ENCODE data around the gene TIMP1.
"Not testable (repeated sequence)": the region's sequence is repeated elsewhere in the genome, so short reads cannot be mapped to it uniquely, and the experiment has no call there.

The TIMP1 gene

DNA sequence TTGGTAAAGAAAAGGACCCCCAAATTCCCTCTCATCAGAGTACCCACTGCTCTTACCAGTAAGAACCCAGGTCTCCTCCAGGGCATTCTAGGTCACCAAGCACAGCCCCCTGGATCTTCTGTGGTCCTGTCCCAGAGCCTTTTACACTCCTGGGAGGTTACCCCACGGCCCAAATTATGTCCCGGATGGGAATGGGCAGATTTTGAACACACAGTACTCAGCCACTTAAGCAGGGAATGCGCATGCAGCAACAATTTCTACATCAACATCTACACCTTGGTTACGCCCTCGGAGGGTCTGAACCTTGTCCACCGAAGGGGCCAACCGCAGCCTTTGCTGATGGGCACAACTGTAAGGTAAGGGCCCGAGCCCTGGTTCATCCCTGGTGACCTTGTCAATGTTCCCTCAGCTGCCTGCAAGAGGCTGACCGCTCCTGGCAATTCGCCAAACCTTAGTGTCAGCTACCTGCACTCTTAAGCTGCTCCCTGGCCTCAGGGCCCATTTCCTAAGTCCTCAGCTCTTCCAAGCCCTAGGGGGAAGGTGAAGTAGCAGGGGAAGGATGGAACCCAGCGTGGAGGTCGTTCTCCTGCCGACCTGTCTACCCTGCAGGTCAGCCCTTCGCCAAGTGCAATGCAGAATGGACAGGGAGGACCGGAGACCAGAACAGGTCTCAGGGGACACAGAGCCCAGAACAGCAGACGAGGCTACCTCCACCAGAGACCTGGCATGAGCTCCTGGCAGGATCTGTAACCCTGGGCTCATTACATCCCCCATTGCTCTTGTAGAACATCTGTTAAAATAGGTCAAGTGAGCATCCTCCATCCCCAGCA lies 5.9 kb downstream of the TIMP1 start:
- H3K4me1 ChIP-seq (ENCODE audit: control insufficient read depth, low read depth, low read length), result no peaks in the 10 kb centered on the region
- H3K36me3 ChIP-seq (ENCODE audit: control insufficient read depth, low read depth, low read length), result no peaks in the 10 kb centered on the region
- no peak overlapping the region for H3K27ac ChIP-seq (ENCODE audit: low read length)
- H3K4me3 ChIP-seq (ENCODE audit: low read length), result no peak overlapping the region
- H3K9ac ChIP-seq (ENCODE audit: low read length), result no peak overlapping the region
- no peaks in the 10 kb centered on the region for H3K27me3 ChIP-seq (ENCODE audit: control insufficient read depth, insufficient read depth, low read length)
- peaks cover 8% of the 10 kb centered on the region for H3K9me3 ChIP-seq (ENCODE audit: control insufficient read depth, low read depth, low read length)

DNA sequence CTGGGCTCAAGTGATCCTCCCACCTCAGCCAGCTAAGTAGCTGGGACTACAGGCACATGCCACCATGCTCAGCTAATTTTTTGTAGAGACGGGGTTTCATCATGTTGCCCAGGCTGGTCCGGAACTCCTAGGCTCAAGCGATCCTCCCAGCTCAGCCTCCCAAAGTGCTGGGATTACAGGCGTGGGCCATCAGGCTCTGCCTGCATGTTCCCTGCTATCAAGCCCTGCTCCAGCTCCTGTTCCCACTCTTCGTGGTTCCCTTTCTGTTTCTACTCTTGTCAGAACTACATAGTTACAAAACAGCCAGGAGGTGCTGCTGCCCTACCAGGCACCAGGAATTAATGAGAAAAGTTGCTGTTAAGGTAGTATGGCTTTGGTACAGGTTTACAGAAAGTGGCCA lies 8.7 kb downstream of the TIMP1 start:
- no peaks in the 10 kb centered on the region for H3K27me3 ChIP-seq (ENCODE audit: control insufficient read depth, insufficient read depth, low read length)
- no peaks in the 10 kb centered on the region for H3K4me1 ChIP-seq (ENCODE audit: control insufficient read depth, low read depth, low read length)
- no peaks in the 10 kb centered on the region for H3K36me3 ChIP-seq (ENCODE audit: control insufficient read depth, low read depth, low read length)
- no peak overlapping the region for H3K9ac ChIP-seq (ENCODE audit: low read length)
- H3K9me3 ChIP-seq (ENCODE audit: control insufficient read depth, low read depth, low read length), result no peaks in the 10 kb centered on the region
- no peak overlapping the region for H3K27ac ChIP-seq (ENCODE audit: low read length)
- H3K4me3 ChIP-seq (ENCODE audit: low read length), result no peak overlapping the region

DNA sequence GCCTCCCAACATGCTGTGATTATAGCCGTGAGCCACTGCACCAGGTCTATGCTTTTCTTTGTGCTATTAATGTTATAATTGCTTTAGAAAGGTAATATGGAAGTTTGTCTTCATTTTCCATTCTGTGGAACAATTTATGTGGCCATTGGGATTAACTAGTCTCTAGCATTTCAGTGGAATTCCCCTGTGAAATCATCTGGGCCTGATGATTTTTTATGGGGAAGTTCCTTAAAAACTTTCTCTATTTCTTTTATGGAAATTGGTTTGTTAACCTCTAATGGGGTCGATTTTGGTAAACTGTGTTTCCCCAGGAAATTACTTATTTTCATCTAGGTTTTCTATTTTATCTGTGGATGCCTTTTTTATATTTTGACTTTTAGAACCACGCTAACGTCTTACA lies 11.3 kb downstream of the TIMP1 start:
- H3K27me3 ChIP-seq (ENCODE audit: control insufficient read depth, insufficient read depth, low read length), result no peaks in the 10 kb centered on the region
- H3K9ac ChIP-seq (ENCODE audit: low read length), result no peak overlapping the region
- no peaks in the 10 kb centered on the region for H3K4me1 ChIP-seq (ENCODE audit: control insufficient read depth, low read depth, low read length)
- H3K9me3 ChIP-seq (ENCODE audit: control insufficient read depth, low read depth, low read length), result peaks cover 6% of the 10 kb centered on the region
- H3K36me3 ChIP-seq (ENCODE audit: control insufficient read depth, low read depth, low read length), result no peaks in the 10 kb centered on the region
- no peak overlapping the region for H3K4me3 ChIP-seq (ENCODE audit: low read length)
- H3K27ac ChIP-seq (ENCODE audit: low read length), result no peak overlapping the region

DNA sequence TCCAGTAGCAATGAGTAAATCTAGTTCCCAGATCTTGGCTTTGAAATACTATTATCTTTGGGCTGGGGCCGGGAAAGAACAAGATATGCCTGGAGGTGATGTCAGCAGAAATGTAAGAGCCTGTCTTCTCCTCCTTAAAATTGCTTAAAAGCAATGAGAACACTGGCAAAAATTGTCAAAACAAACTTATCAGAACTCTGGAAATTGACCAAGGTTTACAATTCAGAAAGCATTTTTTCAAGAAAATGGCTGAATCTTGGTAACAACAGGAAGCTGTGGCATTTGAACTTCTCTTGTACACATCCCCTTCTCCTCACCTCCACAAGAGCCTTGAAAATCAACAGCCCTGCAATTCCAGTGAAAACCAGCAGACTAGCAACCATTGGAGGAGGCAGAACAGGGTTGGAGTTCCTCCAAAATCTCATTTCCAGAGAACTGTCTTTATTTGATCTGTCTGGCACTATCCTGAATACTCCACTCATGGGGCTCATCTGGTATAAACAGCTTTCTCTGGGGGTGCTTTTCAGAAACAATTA lies 13.5 kb downstream of the TIMP1 start:
- Histone ChIP-seq H3K4me1 (ENCODE audit: control insufficient read depth, low read depth, low read length) (no peaks in the 10 kb centered on the region), H3K36me3 (ENCODE audit: control insufficient read depth, low read depth, low read length) (no peaks in the 10 kb centered on the region), H3K9ac (ENCODE audit: low read length) (no peak overlapping the region), H3K27me3 (ENCODE audit: control insufficient read depth, insufficient read depth, low read length) (no peaks in the 10 kb centered on the region), H3K4me3 (ENCODE audit: low read length) (no peak overlapping the region), H3K9me3 (ENCODE audit: control insufficient read depth, low read depth, low read length) (peaks cover 12% of the 10 kb centered on the region), H3K27ac (ENCODE audit: low read length) (no peak overlapping the region)

DNA sequence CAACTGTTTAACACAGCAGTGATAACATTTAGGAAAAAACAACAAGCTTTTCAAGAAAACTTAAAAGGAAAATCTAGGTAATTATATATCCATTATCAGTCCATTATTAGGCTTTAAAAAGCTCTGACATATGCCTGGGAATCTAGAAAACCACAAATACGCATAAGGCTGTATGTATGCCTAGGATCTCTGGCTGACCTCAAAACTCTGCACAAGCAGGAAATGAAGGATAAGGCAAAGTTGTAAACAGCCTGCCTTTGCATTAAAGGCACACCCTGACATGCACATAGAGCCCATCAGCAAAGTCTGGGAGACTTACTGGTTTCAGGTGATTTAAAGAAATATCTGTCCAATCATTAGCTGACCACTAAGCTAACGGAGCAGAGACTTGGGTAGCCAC lies 14.0 kb downstream of the TIMP1 start:
- Histone ChIP-seq H3K4me3 (ENCODE audit: low read length) (no peak overlapping the region), H3K9ac (ENCODE audit: low read length) (no peak overlapping the region), H3K27ac (ENCODE audit: low read length) (no peak overlapping the region), H3K36me3 (ENCODE audit: control insufficient read depth, low read depth, low read length) (no peaks in the 10 kb centered on the region), H3K9me3 (ENCODE audit: control insufficient read depth, low read depth, low read length) (peaks cover 12% of the 10 kb centered on the region), H3K27me3 (ENCODE audit: control insufficient read depth, insufficient read depth, low read length) (no peaks in the 10 kb centered on the region), H3K4me1 (ENCODE audit: control insufficient read depth, low read depth, low read length) (no peaks in the 10 kb centered on the region)

DNA sequence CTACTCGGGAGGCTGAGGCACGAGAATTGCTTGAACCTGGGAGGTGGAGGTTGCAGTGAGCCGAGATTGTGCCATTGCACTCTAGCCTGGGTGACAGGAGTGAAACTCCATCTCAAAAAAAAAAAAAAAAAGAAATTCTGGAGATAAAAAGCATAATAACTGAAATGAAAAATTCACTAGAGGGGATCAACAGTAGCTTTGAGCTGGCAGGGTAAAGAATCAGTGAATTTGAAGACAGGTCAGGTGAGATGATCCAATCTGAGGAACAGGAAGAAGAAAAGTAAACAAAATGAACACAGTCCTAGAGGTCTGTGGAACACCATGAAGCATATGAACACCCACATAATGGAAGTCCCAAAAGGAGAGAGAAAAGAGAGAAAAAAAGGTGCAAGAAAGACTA lies 15.0 kb downstream of the TIMP1 start:
- H3K9me3 ChIP-seq (ENCODE audit: control insufficient read depth, low read depth, low read length), result peaks cover 12% of the 10 kb centered on the region
- no peaks in the 10 kb centered on the region for H3K36me3 ChIP-seq (ENCODE audit: control insufficient read depth, low read depth, low read length)
- no peak overlapping the region for H3K4me3 ChIP-seq (ENCODE audit: low read length)
- no peaks in the 10 kb centered on the region for H3K27me3 ChIP-seq (ENCODE audit: control insufficient read depth, insufficient read depth, low read length)
- H3K27ac ChIP-seq (ENCODE audit: low read length), result no peak overlapping the region
- no peak overlapping the region for H3K9ac ChIP-seq (ENCODE audit: low read length)
- H3K4me1 ChIP-seq (ENCODE audit: control insufficient read depth, low read depth, low read length), result no peaks in the 10 kb centered on the region

DNA sequence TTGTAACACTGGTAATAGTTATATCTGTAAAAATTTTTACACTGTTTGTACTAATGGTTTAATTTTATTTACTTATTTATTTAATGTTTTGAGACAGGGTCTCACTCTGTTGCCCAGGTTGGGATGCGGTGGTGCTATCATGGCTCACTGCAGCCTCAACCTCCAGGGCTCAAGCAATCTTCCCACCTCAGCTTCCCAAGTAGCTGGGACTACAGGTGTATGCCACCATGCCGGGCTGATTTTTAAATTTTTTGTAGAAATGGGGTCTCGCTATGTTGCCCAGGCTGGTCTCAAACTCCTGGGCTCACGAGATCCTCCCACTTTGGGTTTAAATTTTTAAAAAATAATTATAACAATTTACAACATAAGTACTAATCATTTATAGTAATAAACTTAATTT lies 20.9 kb downstream of the TIMP1 start:
- H3K27ac ChIP-seq (ENCODE audit: low read length); H3K36me3 ChIP-seq (ENCODE audit: control insufficient read depth, low read depth, low read length); H3K4me3 ChIP-seq (ENCODE audit: low read length); H3K27me3 ChIP-seq (ENCODE audit: control insufficient read depth, insufficient read depth, low read length); H3K9me3 ChIP-seq (ENCODE audit: control insufficient read depth, low read depth, low read length); H3K4me1 ChIP-seq (ENCODE audit: control insufficient read depth, low read depth, low read length); H3K9ac ChIP-seq (ENCODE audit: low read length): not testable (repeated sequence)

DNA sequence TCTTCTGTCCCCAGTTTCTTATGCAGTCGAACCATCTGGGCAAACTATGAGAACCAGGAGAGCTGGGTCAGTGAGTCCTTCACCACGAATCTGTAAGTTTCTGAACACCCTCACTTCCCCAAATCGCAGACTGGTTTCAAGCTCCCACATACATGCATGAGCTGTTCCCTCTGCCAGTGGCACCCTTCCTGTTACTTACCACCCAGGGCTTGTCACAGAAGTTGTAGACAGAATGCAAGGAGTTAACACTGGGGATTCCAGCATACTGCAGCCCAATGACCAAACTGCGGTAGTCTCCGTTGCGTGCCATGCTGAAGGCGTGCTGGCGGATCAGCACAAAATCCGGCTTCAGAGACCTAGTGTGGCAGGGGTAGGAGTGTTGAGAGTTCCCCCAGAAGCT lies 22.8 kb downstream of the TIMP1 start:
- Histone ChIP-seq H3K9me3 (ENCODE audit: control insufficient read depth, low read depth, low read length) (no peaks in the 10 kb centered on the region), H3K27ac (ENCODE audit: low read length) (no peak overlapping the region), H3K36me3 (ENCODE audit: control insufficient read depth, low read depth, low read length) (no peaks in the 10 kb centered on the region), H3K9ac (ENCODE audit: low read length) (no peak overlapping the region), H3K4me1 (ENCODE audit: control insufficient read depth, low read depth, low read length) (peaks cover 6% of the 10 kb centered on the region), H3K27me3 (ENCODE audit: control insufficient read depth, insufficient read depth, low read length) (no peaks in the 10 kb centered on the region), H3K4me3 (ENCODE audit: low read length) (no peak overlapping the region)

DNA sequence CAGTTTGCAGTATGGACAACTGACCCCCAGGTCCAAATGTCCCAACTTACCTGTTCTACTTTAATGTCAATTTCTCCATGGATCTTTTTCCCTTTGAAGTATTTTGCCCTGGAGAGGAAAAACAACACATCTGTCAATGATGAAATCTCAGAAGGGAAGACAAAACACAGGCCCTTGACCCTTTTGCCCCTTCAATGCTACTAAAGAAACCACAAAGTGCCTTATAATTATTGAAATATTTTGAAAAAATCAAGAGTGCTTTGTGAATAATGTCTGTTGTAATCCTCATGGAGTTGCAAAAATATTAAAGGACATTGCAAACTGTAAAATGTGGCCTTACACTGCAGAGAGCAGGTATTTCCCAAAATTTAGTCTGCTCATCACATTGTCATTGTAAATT lies 24.9 kb downstream of the TIMP1 start:
- no peak overlapping the region for H3K9ac ChIP-seq (ENCODE audit: low read length)
- H3K9me3 ChIP-seq (ENCODE audit: control insufficient read depth, low read depth, low read length), result peaks cover 6% of the 10 kb centered on the region
- no peaks in the 10 kb centered on the region for H3K36me3 ChIP-seq (ENCODE audit: control insufficient read depth, low read depth, low read length)
- H3K4me3 ChIP-seq (ENCODE audit: low read length), result no peak overlapping the region
- no peak overlapping the region for H3K27ac ChIP-seq (ENCODE audit: low read length)
- H3K4me1 ChIP-seq (ENCODE audit: control insufficient read depth, low read depth, low read length), result peaks cover 6% of the 10 kb centered on the region
- no peaks in the 10 kb centered on the region for H3K27me3 ChIP-seq (ENCODE audit: control insufficient read depth, insufficient read depth, low read length)

DNA sequence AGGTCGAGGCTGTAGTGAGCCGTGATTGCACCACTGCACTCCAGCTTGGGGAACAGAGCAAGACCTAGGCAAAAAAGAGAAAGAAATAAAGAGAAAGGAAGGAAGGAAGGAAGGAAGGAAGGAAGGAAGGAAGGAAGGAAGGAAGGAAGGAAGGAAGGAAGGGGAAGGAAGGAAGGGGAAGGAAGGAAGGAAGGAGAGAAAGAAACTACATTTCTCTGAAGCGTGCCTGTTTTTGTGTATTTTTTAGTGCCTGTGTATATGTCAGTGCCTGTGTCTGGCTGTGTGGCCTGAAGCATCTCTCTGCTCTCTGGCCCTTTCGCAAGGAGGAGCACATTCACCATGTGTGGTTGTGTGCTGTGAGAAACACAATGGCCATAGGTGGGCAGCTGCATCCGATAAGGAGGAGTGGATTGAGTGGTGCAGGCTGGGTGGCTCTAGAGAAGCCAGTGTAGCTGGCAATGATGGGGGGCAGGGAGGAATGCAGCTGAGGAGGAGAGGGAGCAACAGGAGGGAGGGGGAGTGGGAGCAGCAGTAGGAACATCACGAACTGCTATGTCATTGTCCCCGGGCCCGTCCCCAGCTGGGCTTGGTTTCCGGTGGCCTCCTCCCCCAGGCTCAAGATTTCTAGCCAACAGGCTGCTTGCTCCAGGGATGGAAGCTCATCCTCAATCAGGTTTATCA lies 26.0 kb downstream of the TIMP1 start:
- Histone ChIP-seq H3K9me3 (ENCODE audit: control insufficient read depth, low read depth, low read length) (peaks cover 6% of the 10 kb centered on the region), H3K27ac (ENCODE audit: low read length) (peak overlapping the region; percentile 56), H3K36me3 (ENCODE audit: control insufficient read depth, low read depth, low read length) (no peaks in the 10 kb centered on the region), H3K9ac (ENCODE audit: low read length) (no peak overlapping the region), H3K4me3 (ENCODE audit: low read length) (no peak overlapping the region), H3K27me3 (ENCODE audit: control insufficient read depth, insufficient read depth, low read length) (no peaks in the 10 kb centered on the region), H3K4me1 (ENCODE audit: control insufficient read depth, low read depth, low read length) (peaks cover 6% of the 10 kb centered on the region)

DNA sequence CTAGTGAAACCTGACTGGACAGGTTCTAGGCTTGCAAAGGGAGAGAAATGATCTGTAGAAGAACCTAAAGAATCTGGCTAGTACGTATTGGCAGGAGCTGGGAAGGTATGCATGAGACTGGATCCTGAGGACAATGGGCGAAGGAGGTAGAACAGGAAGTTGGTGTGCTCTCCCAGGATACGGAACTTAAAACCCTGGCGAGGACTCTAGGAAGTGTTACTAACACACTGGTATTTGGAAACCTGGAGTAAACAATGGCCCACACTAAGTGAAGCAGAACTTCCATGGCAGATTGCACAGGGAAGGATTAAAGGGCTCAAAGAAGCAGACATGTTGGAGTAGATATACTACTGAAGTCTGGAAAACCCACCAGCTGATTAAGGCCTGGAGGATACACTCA lies 28.3 kb downstream of the TIMP1 start:
- peaks cover 6% of the 10 kb centered on the region for H3K4me1 ChIP-seq (ENCODE audit: control insufficient read depth, low read depth, low read length)
- no peaks in the 10 kb centered on the region for H3K27me3 ChIP-seq (ENCODE audit: control insufficient read depth, insufficient read depth, low read length)
- H3K27ac ChIP-seq (ENCODE audit: low read length), result no peak overlapping the region
- H3K36me3 ChIP-seq (ENCODE audit: control insufficient read depth, low read depth, low read length), result no peaks in the 10 kb centered on the region
- H3K4me3 ChIP-seq (ENCODE audit: low read length), result no peak overlapping the region
- H3K9ac ChIP-seq (ENCODE audit: low read length), result no peak overlapping the region
- peaks cover 6% of the 10 kb centered on the region for H3K9me3 ChIP-seq (ENCODE audit: control insufficient read depth, low read depth, low read length)

DNA sequence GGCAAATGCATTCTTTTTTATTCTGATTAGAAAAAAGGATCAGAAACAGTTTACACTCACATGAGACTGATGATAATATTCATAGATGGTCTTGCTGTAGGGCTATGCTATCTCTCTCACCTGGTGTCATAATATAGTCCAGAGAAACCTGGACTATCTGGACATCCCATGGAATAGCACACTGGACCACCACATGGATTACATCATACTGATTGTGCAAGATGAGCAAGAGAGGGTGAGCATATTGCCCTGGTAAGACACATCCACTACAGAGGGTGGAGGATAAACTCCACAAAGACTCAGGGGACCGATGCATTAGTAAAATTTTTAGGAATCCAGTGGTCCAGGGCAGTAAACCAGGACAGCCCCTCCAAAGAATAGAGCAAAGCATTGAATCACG lies 29.3 kb downstream of the TIMP1 start:
- peaks cover 6% of the 10 kb centered on the region for H3K9me3 ChIP-seq (ENCODE audit: control insufficient read depth, low read depth, low read length)
- no peaks in the 10 kb centered on the region for H3K36me3 ChIP-seq (ENCODE audit: control insufficient read depth, low read depth, low read length)
- no peaks in the 10 kb centered on the region for H3K27me3 ChIP-seq (ENCODE audit: control insufficient read depth, insufficient read depth, low read length)
- H3K4me3 ChIP-seq (ENCODE audit: low read length), result no peak overlapping the region
- H3K9ac ChIP-seq (ENCODE audit: low read length), result no peak overlapping the region
- peaks cover 6% of the 10 kb centered on the region for H3K4me1 ChIP-seq (ENCODE audit: control insufficient read depth, low read depth, low read length)
- H3K27ac ChIP-seq (ENCODE audit: low read length), result no peak overlapping the region

Measured in iPS-18a (cell line).